ENCODE data around the gene KLRC4.
"Not testable (repeated sequence)": the region's sequence is repeated elsewhere in the genome, so short reads cannot be mapped to it uniquely, and the experiment has no call there.

KLRC4 gene

DNA sequence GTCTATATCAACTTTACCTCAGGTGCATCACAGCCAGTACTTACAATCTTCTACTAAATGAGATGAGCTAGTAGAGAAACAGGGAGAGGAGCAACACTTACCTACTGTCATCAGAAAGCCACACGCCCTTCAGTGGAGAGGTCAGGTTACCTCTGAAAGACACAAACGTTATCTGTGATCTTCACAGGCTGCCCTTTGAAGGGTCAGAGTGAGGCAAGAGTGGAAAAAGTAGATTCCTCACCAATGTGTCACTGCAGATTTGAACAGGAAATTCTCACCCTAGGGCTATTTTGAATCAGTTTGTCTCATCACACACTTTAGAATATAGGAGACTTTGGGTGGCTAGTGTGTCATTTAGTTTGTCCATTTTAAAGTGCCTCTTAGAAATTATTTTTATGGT is 28.0 kb upstream of the KLRC4 start:
- DNase-seq (ENCODE audit: low read depth): not testable (repeated sequence)

GRCh38 chr12:10435816-10436215 is 26.3 kb upstream of the KLRC4 start, which contains the start of gene KLRC2:
TSS of gene KLRC2 (minus strand) at chr12:10436010. CDS start at chr12:10435986, 24 bp downstream.
- H3K4me3 ChIP-seq (ENCODE audit: low read depth, low read length): peak within 1 kb of the TSS; percentile 40
- DNase-seq (ENCODE audit: low read depth): peak; percentile 85

More for the DNA sequence above, 28.0 kb upstream of the KLRC4 start:
- not testable (repeated sequence) for H3K4me3 ChIP-seq (ENCODE audit: low read depth, low read length)

- not testable (repeated sequence) for H3K4me3 ChIP-seq (ENCODE audit: low read depth, low read length)
- DNase-seq (ENCODE audit: low read depth): peak; percentile 35
Observed at GRCh38 chr12:10430623-10431022, 21.1 kb upstream of the KLRC4 start.

GRCh38 chr12:10425938-10426337 is 16.4 kb upstream of the KLRC4 start:
- not testable (repeated sequence) for DNase-seq (ENCODE audit: low read depth); H3K4me3 ChIP-seq (ENCODE audit: low read depth, low read length)

DNA sequence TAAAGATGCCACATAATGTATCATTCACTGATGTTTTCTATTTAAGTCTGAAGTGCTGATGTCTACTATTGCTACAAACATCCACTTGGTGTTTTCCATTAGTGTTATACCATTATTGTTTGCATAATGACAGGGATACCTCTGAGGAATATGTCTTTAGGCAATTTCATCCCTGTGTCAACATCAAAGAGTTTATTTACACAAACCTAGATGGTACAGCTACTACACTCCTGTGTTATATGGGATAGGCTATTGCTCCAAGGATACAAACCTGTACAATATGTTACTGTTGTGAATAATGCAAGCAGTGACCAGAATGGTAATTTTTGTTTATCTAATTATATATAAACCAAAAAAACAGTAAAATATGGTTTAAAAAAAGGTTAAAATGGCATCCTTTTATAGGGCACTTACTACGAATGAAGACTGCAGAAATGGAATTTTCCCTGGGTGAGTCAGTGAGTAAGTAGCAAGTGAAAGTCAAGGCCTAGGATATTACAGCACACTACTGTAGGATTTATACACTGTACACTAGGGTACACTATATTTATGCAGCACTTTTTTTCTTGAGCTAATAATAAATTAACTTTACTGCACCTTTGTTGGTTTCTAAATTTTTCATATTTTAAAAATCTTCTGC is 14.8 kb upstream of the KLRC4 start:
- peak; percentile 11 for DNase-seq (ENCODE audit: low read depth)
- H3K4me3 ChIP-seq (ENCODE audit: low read depth, low read length): not testable (repeated sequence)

GRCh38 chr12:10422159-10422558 is 12.6 kb upstream of the KLRC4 start:
- DNase-seq (ENCODE audit: low read depth); H3K4me3 ChIP-seq (ENCODE audit: low read depth, low read length): not testable (repeated sequence)

DNA sequence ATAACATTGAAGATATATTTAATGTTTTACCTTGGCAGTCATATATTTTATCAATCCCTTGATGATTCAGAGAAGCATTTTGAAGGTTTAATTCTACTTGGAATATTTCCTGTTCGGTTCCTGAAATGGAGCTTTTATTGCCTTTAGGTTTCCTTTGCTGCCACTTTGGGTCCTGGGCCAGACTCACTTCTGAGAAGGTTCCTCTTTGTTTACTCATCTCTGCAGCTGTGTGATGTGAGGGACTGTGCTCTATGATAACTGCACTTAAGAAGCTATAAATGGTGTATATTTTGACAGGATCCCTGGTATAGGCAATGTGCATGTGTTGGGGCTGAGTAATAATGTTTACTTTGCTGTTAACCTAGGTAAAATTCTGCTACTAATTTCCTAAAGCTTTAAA is 10.8 kb upstream of the KLRC4 start, which contains the start of gene KLRC3:
KLRC3 (minus strand) TSS at position 262 of the 400 bp plus-strand sequence; CDS start at position 217, 45 bp downstream.
- peak within 1 kb of the TSS; percentile 42 for H3K4me3 ChIP-seq (ENCODE audit: low read depth, low read length)
- peak; percentile 50 for DNase-seq (ENCODE audit: low read depth)

- DNase-seq (ENCODE audit: low read depth): no peak
- TF ChIP-seq, protein P1, sequence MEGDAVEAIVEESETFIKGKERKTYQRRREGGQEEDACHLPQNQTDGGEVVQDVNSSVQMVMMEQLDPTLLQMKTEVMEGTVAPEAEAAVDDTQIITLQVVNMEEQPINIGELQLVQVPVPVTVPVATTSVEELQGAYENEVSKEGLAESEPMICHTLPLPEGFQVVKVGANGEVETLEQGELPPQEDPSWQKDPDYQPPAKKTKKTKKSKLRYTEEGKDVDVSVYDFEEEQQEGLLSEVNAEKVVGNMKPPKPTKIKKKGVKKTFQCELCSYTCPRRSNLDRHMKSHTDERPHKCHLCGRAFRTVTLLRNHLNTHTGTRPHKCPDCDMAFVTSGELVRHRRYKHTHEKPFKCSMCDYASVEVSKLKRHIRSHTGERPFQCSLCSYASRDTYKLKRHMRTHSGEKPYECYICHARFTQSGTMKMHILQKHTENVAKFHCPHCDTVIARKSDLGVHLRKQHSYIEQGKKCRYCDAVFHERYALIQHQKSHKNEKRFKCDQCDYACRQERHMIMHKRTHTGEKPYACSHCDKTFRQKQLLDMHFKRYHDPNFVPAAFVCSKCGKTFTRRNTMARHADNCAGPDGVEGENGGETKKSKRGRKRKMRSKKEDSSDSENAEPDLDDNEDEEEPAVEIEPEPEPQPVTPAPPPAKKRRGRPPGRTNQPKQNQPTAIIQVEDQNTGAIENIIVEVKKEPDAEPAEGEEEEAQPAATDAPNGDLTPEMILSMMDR (conservative IDR thresholded peaks at IDR 0.05; ENCODE audit: low read depth, low read length): no peak
- no peak overlapping the region for H3K4me3 ChIP-seq (ENCODE audit: low read depth, low read length)
Observed at GRCh38 chr12:10408842-10409241, 715 bp downstream of the KLRC4 start.

- TF ChIP-seq, protein P1 (conservative IDR thresholded peaks at IDR 0.05; ENCODE audit: low read depth, low read length): no peak
- no peak for DNase-seq (ENCODE audit: low read depth)
- H3K4me3 ChIP-seq (ENCODE audit: low read depth, low read length): no peak overlapping the region
Observed at GRCh38 chr12:10406725-10407124, 2.8 kb downstream of the KLRC4 start.

- TF ChIP-seq, protein P1 (conservative IDR thresholded peaks at IDR 0.05; ENCODE audit: low read depth, low read length): no peak
- no peak for DNase-seq (ENCODE audit: low read depth)
- H3K4me3 ChIP-seq (ENCODE audit: low read depth, low read length): no peak overlapping the region
Observed at GRCh38 chr12:10405294-10405693, 4.3 kb downstream of the KLRC4 start.

DNA sequence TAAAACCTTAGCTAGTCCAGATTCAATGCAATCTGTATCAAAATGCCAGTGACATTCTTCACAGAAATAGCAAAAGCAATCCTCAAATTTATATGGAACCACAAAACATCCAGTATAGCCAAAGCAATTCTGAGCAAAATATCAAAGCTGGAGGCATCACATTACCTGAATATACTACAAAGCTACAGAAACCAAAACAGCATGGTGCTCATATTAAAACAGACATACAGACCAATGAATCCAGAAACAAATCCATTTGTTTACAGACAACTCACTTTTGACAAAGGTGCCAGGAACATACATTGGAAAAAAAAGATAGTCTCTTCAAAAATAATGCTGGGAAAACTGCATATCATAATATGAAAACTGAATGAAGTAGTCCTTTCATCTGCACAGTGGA is 4.8 kb downstream of the KLRC4 start:
- H3K4me3 ChIP-seq (ENCODE audit: low read depth, low read length): no peak overlapping the region
- TF ChIP-seq, protein P1 (conservative IDR thresholded peaks at IDR 0.05; ENCODE audit: low read depth, low read length): no peak
- no peak for DNase-seq (ENCODE audit: low read depth)

Data from choroid plexus epithelial cell (primary cell).